HepG2 (cell line): Measurements from ENCODE around the gene TMC2. TPM values are rescaled to one million over a fixed set of nuclear protein-coding genes. Genes with fewer than 3 reads are reported as not detected.

Experiments
- ATF1 ChIP-seq: IDR thresholded peaks from 2 replicates; pipeline ENCODE4 v1.6.1; 2016; ENCODE audit warnings: mild to moderate bottlenecking, control low read depth
- ELF4 ChIP-seq: sonication (generic); formaldehyde crosslinking; IDR thresholded peaks from 2 replicates; pipeline ENCODE4 v1.5.0; 2020; ENCODE audit warnings: missing genetic modification reagents, mild to moderate bottlenecking, moderate library complexity, borderline replicate concordance
- FOXO1 ChIP-seq: sonication (generic); formaldehyde crosslinking; IDR thresholded peaks from 2 replicates; pipeline ENCODE4 v1.4.0; 2020; ENCODE audit warnings: missing genetic modification reagents
- GABPA ChIP-seq, 2 experiments: IDR thresholded peaks; 2 replicates each; pipeline ENCODE4 v1.6.1; 2011 to 2016; ENCODE audit warnings: low read depth in 2 of 2, low read length in 1 of 2, missing biosample characterization in 1 of 2, missing genetic modification characterization in 1 of 2
- MBD4 ChIP-seq: IDR thresholded peaks from 2 replicates; pipeline ENCODE4 v1.6.1; 2012; ENCODE audit warnings: low read length, inconsistent platforms, borderline replicate concordance
- NFYB ChIP-seq: sonication (generic); formaldehyde crosslinking; IDR thresholded peaks from 2 replicates; pipeline ENCODE4 v1.4.0; 2020; ENCODE audit warnings: missing genetic modification reagents
- PHF8 ChIP-seq: sonication (generic); formaldehyde crosslinking; IDR thresholded peaks from 2 replicates; pipeline ENCODE4 v1.5.0; 2020; ENCODE audit warnings: missing genetic modification reagents
- RBFOX2 ChIP-seq: fragments of 200-400 bp; formaldehyde crosslinking; IDR thresholded peaks from 2 replicates; pipeline ENCODE4 v1.6.1; 2017; ENCODE audit warnings: low read depth, mild to moderate bottlenecking, low read length
- REXO4 ChIP-seq: sonication (generic); formaldehyde crosslinking; IDR thresholded peaks from 2 replicates; pipeline ENCODE4 v1.8.0; 2022; ENCODE audit warnings: missing genetic modification reagents, mild to moderate bottlenecking, borderline replicate concordance
- TAF1 ChIP-seq: sonication (generic); formaldehyde crosslinking; IDR thresholded peaks from 2 replicates; pipeline ENCODE4 v1.4.0; 2020; ENCODE audit warnings: missing genetic modification reagents
- ZFP41 ChIP-seq: sonication (generic); formaldehyde crosslinking; IDR thresholded peaks from 2 replicates; pipeline ENCODE4 v1.4.0; 2020; ENCODE audit warnings: mild to moderate bottlenecking, missing genetic modification reagents, borderline replicate concordance
- ZNF331 ChIP-seq: sonication (generic); formaldehyde crosslinking; IDR thresholded peaks from 2 replicates; pipeline ENCODE4 v1.4.0; 2020; ENCODE audit warnings: missing genetic modification reagents
- ZNF382 ChIP-seq: sonication (generic); formaldehyde crosslinking; IDR thresholded peaks from 2 replicates; pipeline ENCODE4 v1.5.0; 2020; ENCODE audit warnings: missing genetic modification reagents, mild to moderate bottlenecking, borderline replicate concordance
- ZNF703 ChIP-seq: sonication (generic); formaldehyde crosslinking; IDR thresholded peaks from 2 replicates; pipeline ENCODE4 v1.5.1; 2020; ENCODE audit warnings: missing genetic modification reagents, mild to moderate bottlenecking, moderate library complexity, borderline replicate concordance
- ZNF777 ChIP-seq: sonication (generic); formaldehyde crosslinking; IDR thresholded peaks from 2 replicates; pipeline ENCODE4 v1.4.0; 2020; ENCODE audit warnings: missing genetic modification reagents
- ZNF839 ChIP-seq: sonication (generic); formaldehyde crosslinking; IDR thresholded peaks from 2 replicates; pipeline ENCODE4 v1.4.0; 2020; ENCODE audit warnings: missing genetic modification reagents, mild to moderate bottlenecking, borderline replicate concordance
- polyA plus RNA-seq, 8 experiments: library from polyadenylated mRNA; depleted of rRNA in 3 of 8; stranded (reverse) in 7 of 8; unstranded in 1 of 8; fragments of >200 nt; fragmentation: Illumina TruSeq in 4 of 8; extraction: Trizol in 4 of 8; gene quantifications; 2 replicates each; pipeline versions ENCODE4 v1.2.1 to v1.2.3, GENCODE V29; 2011 to 2016; ENCODE audit warnings: low read depth in 4 of 8, missing spikeins in 1 of 8, mixed read lengths in 1 of 8; ENCODE audit not compliant: insufficient read depth in 1 of 8
- total RNA-seq, 5 experiments: library from RNA; depleted of rRNA; stranded (reverse); fragments of >200 nt; fragmentation: Illumina TruSeq; extraction: Trizol; gene quantifications; 2 replicates each; pipeline ENCODE4 v1.2.3, GENCODE V29; 2016; ENCODE audit warnings: low read depth in 1 of 5
- TF ChIP-seq, protein P1 (sequence below): IDR thresholded peaks from 2 replicates; pipeline ENCODE4 v1.6.1; 2016; ENCODE audit warnings: low read depth, borderline replicate concordance
- TF ChIP-seq, protein P2 (sequence below): sonication (generic); formaldehyde crosslinking; IDR thresholded peaks from 2 replicates; pipeline ENCODE4 v1.8.0; 2022; ENCODE audit warnings: mild to moderate bottlenecking, missing genetic modification reagents, moderate library complexity
- TF ChIP-seq, protein P3 (sequence below): sonication (generic); formaldehyde crosslinking; IDR thresholded peaks from 2 replicates; pipeline ENCODE4 v1.5.1; 2020; ENCODE audit warnings: missing genetic modification reagents, mild to moderate bottlenecking, borderline replicate concordance
- TF ChIP-seq, protein P4 (sequence below): sonication (generic); formaldehyde crosslinking; IDR thresholded peaks from 2 replicates; pipeline ENCODE4 v1.9.0; 2021; ENCODE audit warnings: missing genetic modification reagents, mild to moderate bottlenecking, borderline replicate concordance
- TF ChIP-seq, protein P5 (sequence below): IDR thresholded peaks from 2 replicates; pipeline ENCODE4 v1.6.1; 2016; ENCODE audit warnings: missing compliant biosample characterization, missing genetic modification reagents, borderline replicate concordance
- TF ChIP-seq, protein P6 (sequence below): sonication (generic); formaldehyde crosslinking; IDR thresholded peaks from 2 replicates; pipeline ENCODE4 v1.8.0; 2022; ENCODE audit warnings: missing genetic modification reagents, mild to moderate bottlenecking, borderline replicate concordance

Gene TMC2
- total and polyA plus RNA-seq, 2 of the 13 experiments (the other 11 are each of a cell fraction or from before 2014, with no cell fraction given): not detected

DNA sequence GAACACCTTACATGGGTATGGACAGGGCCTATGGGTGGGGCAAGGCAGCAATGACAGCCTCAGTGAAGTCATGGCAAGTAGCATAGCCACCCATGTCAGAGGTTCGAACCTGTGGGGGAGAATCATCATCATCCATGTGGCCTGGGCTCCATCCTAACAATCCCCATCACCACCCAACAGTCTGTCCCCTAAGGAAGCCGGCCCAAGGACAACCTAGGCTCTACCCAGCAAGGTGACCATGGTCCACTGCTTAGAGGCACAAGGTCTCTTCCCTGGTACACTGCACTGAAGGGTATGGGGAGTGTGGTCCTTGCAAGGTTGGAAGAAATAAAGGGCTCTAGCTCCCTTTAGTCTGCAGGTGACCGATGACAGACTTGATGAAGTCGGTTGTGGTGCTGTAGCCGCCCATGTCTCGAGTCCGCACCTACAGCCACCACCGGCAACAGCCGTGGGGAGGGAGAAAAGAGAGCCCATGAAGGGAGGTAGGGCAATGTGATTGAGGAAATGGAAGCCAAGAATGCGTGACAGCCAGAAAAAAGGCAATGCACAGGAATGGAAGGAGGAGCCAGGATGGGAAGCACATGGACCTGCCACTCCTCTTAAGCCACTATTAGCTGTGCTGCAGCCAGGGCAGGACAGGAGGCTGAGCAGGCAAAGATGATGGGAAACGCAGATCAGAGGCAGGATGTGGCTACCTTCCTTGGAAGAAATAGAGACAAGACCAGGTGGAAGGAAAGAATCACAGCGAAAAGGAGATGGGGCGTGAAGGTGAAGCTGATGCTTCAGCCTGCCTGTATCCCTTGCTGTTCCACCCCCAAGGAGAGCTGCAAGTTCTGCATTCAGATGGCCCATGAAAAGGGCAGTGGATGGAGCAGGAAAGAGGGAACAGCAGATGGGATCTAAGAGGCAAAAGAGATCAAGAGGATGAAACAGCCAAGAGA is 122.3 kb downstream of the TMC2 start (continued):
- TF ChIP-seq, protein P1, sequence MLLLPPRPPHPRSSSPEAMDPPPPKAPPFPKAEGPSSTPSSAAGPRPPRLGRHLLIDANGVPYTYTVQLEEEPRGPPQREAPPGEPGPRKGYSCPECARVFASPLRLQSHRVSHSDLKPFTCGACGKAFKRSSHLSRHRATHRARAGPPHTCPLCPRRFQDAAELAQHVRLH: no peak; the same call in 1 of the 2 replicates
- TF ChIP-seq, protein P2, sequence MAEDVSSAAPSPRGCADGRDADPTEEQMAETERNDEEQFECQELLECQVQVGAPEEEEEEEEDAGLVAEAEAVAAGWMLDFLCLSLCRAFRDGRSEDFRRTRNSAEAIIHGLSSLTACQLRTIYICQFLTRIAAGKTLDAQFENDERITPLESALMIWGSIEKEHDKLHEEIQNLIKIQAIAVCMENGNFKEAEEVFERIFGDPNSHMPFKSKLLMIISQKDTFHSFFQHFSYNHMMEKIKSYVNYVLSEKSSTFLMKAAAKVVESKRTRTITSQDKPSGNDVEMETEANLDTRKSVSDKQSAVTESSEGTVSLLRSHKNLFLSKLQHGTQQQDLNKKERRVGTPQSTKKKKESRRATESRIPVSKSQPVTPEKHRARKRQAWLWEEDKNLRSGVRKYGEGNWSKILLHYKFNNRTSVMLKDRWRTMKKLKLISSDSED (CRISPR knock-in tag): no peak
- no peak for TF ChIP-seq ZFP41
- TF ChIP-seq ELF4 (CRISPR knock-in tag): no peak
- TF ChIP-seq, protein P3, sequence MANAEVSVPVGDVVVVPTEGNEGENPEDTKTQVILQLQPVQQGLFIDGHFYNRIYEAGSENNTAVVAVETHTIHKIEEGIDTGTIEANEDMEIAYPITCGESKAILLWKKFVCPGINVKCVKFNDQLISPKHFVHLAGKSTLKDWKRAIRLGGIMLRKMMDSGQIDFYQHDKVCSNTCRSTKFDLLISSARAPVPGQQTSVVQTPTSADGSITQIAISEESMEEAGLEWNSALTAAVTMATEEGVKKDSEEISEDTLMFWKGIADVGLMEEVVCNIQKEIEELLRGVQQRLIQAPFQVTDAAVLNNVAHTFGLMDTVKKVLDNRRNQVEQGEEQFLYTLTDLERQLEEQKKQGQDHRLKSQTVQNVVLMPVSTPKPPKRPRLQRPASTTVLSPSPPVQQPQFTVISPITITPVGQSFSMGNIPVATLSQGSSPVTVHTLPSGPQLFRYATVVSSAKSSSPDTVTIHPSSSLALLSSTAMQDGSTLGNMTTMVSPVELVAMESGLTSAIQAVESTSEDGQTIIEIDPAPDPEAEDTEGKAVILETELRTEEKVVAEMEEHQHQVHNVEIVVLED (CRISPR knock-in tag): no peak
- no peak for TF ChIP-seq REXO4 (CRISPR knock-in tag)
- TF ChIP-seq PHF8: no peak
- no peak for TF ChIP-seq FOXO1
- TF ChIP-seq ZNF382 (CRISPR knock-in tag): no peak
- TF ChIP-seq, protein P4, sequence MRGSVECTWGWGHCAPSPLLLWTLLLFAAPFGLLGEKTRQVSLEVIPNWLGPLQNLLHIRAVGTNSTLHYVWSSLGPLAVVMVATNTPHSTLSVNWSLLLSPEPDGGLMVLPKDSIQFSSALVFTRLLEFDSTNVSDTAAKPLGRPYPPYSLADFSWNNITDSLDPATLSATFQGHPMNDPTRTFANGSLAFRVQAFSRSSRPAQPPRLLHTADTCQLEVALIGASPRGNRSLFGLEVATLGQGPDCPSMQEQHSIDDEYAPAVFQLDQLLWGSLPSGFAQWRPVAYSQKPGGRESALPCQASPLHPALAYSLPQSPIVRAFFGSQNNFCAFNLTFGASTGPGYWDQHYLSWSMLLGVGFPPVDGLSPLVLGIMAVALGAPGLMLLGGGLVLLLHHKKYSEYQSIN: no peak
- TF ChIP-seq, protein P5, sequence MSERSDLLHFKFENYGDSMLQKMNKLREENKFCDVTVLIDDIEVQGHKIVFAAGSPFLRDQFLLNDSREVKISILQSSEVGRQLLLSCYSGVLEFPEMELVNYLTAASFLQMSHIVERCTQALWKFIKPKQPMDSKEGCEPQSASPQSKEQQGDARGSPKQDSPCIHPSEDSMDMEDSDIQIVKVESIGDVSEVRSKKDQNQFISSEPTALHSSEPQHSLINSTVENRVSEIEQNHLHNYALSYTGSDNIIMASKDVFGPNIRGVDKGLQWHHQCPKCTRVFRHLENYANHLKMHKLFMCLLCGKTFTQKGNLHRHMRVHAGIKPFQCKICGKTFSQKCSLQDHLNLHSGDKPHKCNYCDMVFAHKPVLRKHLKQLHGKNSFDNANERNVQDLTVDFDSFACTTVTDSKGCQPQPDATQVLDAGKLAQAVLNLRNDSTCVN (CRISPR knock-in tag): no peak
- TF ChIP-seq, protein P6, sequence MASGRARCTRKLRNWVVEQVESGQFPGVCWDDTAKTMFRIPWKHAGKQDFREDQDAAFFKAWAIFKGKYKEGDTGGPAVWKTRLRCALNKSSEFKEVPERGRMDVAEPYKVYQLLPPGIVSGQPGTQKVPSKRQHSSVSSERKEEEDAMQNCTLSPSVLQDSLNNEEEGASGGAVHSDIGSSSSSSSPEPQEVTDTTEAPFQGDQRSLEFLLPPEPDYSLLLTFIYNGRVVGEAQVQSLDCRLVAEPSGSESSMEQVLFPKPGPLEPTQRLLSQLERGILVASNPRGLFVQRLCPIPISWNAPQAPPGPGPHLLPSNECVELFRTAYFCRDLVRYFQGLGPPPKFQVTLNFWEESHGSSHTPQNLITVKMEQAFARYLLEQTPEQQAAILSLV: 0 out of 2 replicates have a peak, but pooled peaks have one; percentile 19
- TF ChIP-seq ZNF703 (CRISPR knock-in tag): no peak
- no peak for TF ChIP-seq ZNF331 (CRISPR knock-in tag)
- peak; percentile 76 for TF ChIP-seq RBFOX2
- TF ChIP-seq GABPA (IDR thresholded peaks at IDR 0.05; ENCODE audit: low read depth, low read length): no peak
- TF ChIP-seq GABPA (CRISPR knock-in tag; IDR thresholded peaks at IDR 0.05; ENCODE audit: low read depth): 0 out of 2 replicates have a peak, but pooled peaks have one; percentile 7
- TF ChIP-seq TAF1 (CRISPR knock-in tag): no peak
- 0 out of 2 replicates have a peak, but pooled peaks have one; percentile 20 for TF ChIP-seq MBD4
- no peak for TF ChIP-seq ZNF777
- no peak for TF ChIP-seq ZNF839 (CRISPR knock-in tag)
- TF ChIP-seq NFYB (CRISPR knock-in tag): no peak
- no peak for TF ChIP-seq ATF1 (CRISPR knock-in tag)
